ENCODE measurements around the gene NEK7.
A peak's percentile ranks its signal among the peaks of the same experiment; 100 is the strongest.
"Not testable (repeated sequence)": the region's sequence is repeated elsewhere in the genome, so short reads cannot be mapped to it uniquely, and the experiment has no call there.

The NEK7 gene

GRCh38 chr1:198171667-198172540 is 15.1 kb downstream of the NEK7 start:
- no peak for DNase-seq (ENCODE audit: low spot score)

- no peak for DNase-seq (ENCODE audit: low spot score)
Observed at GRCh38 chr1:198173832-198174231, 17.0 kb downstream of the NEK7 start.

GRCh38 chr1:198174297-198174696 is 17.5 kb downstream of the NEK7 start:
- DNase-seq (ENCODE audit: low spot score): peak; percentile 28

- no peak for DNase-seq (ENCODE audit: low spot score)
Observed at GRCh38 chr1:198175423-198176170, 18.8 kb downstream of the NEK7 start.

GRCh38 chr1:198176179-198176578 is 19.4 kb downstream of the NEK7 start:
- DNase-seq (ENCODE audit: low spot score): no peak

- DNase-seq (ENCODE audit: low spot score): no peak
Observed at GRCh38 chr1:198177546-198177945, 20.7 kb downstream of the NEK7 start.

GRCh38 chr1:198178615-198179014 is 21.8 kb downstream of the NEK7 start:
- no peak for DNase-seq (ENCODE audit: low spot score)

- DNase-seq (ENCODE audit: low spot score): no peak
Observed at GRCh38 chr1:198179556-198179981, 22.8 kb downstream of the NEK7 start.

GRCh38 chr1:198183605-198184004 is 26.8 kb downstream of the NEK7 start:
- DNase-seq (ENCODE audit: low spot score): no peak

GRCh38 chr1:198184516-198184915 is 27.7 kb downstream of the NEK7 start:
- DNase-seq (ENCODE audit: low spot score): no peak

GRCh38 chr1:198185146-198185545 is 28.3 kb downstream of the NEK7 start:
- DNase-seq (ENCODE audit: low spot score): no peak

- no peak for DNase-seq (ENCODE audit: low spot score)
Observed at GRCh38 chr1:198185759-198186158, 29.0 kb downstream of the NEK7 start.

- DNase-seq (ENCODE audit: low spot score): no peak
Observed at GRCh38 chr1:198186916-198187580, 30.2 kb downstream of the NEK7 start.

- no peak for DNase-seq (ENCODE audit: low spot score)
Observed at GRCh38 chr1:198187973-198188588, 31.3 kb downstream of the NEK7 start.

GRCh38 chr1:198191117-198191516 is 34.3 kb downstream of the NEK7 start:
- no peak for DNase-seq (ENCODE audit: low spot score)

GRCh38 chr1:198193871-198194270 is 37.1 kb downstream of the NEK7 start:
- DNase-seq (ENCODE audit: low spot score): not testable (repeated sequence)

- no peak for DNase-seq (ENCODE audit: low spot score)
Observed at GRCh38 chr1:198196630-198197029, 39.8 kb downstream of the NEK7 start.

- DNase-seq (ENCODE audit: low spot score): no peak
Observed at GRCh38 chr1:198197285-198197684, 40.5 kb downstream of the NEK7 start.

GRCh38 chr1:198199105-198199504 is 42.3 kb downstream of the NEK7 start:
- DNase-seq (ENCODE audit: low spot score): peak; percentile 30

- no peak for DNase-seq (ENCODE audit: low spot score)
Observed at GRCh38 chr1:198201956-198202784, 45.4 kb downstream of the NEK7 start.

- no peak for DNase-seq (ENCODE audit: low spot score)
Observed at GRCh38 chr1:198203434-198203833, 46.6 kb downstream of the NEK7 start.
